ENCODE measurements around the gene RPS16.
A peak's percentile ranks its signal among the peaks of the same experiment; 100 is the strongest.
"Not testable (repeated sequence)": the region's sequence is repeated elsewhere in the genome, so short reads cannot be mapped to it uniquely, and the experiment has no call there.

Gene RPS16

GRCh38 chr19:39435499-39436349, at the start of gene RPS16:
RPS16 (minus strand) TSS chr19:39435949; CDS start chr19:39435895, 54 bp downstream.
- peak; percentile 99 for DNase-seq (ENCODE audit: low spot score)

GRCh38 chr19:39483141-39483540, 47.4 kb upstream of the RPS16 start:
- DNase-seq (ENCODE audit: low spot score): no peak

GRCh38 chr19:39481676-39482075, 45.9 kb upstream of the RPS16 start:
- DNase-seq (ENCODE audit: low spot score): no peak

DNA sequence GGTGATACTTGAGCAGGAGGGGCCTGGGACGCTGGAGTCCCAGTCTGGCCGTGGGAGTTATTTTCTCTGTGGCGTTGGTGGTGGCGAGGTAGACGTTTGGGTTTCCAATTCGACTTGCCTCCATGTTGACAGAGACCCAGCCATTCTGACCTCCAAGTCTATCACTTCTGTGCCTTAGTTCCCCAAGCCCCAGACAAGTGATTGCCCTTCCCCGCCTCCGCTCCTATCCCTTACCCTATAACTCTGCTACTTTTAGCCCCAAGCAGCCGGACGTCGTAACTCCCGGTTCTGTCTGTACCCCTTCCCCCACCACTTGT, 45.4 kb upstream of the RPS16 start:
- no peak for DNase-seq (ENCODE audit: low spot score)

DNA sequence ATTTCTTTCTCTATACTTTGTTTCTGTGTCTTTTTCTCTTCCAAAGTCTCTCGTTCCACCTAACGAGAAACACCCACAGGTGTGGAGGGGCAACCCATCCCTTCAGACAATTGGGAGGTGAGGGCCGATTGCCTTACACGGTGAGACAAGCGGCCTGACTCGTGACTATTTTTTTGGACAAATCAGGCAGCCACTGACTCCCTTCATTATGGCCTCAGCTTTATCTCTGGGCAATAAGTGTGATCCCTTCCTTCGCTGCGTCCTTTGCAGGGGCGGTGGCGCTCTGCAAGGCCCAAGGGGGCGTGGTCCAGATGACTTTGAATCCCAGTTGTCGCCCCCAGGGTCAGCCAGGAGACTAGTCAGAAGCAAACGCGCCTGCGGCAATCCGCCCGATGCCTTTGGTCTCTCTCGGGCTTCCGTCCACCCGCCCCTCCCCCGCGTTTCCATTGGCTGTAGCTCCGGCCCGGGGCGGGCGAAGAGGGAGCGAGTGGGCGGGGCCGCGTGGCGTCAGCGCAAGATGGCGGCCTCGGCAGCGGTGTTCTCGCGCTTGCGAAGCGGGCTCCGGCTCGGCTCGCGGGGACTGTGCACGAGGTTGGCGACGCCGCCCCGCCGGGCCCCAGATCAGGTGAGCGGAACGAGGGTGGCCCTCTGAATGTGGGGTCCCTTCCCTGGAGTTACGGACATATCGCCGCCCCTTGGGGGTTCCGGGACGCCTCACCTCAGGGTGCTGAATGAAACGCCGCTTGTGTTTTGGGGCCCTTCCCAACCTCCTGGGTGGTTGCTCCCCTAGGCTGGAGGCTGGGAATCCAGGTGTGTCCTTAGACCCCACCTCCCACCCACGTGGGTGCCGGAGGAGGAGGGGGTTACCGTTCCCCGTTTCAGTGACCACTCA, 44.8 kb upstream of the RPS16 start, which contains the start of gene TIMM50:
Gene TIMM50 (plus strand): TSS at position 502 of the 892 bp plus-strand sequence. CDS start 16 bp downstream, at position 518.
- DNase-seq (ENCODE audit: low spot score): peak; percentile 98

- DNase-seq (ENCODE audit: low spot score): no peak
Observed at GRCh38 chr19:39479916-39480315, 44.2 kb upstream of the RPS16 start.

DNA sequence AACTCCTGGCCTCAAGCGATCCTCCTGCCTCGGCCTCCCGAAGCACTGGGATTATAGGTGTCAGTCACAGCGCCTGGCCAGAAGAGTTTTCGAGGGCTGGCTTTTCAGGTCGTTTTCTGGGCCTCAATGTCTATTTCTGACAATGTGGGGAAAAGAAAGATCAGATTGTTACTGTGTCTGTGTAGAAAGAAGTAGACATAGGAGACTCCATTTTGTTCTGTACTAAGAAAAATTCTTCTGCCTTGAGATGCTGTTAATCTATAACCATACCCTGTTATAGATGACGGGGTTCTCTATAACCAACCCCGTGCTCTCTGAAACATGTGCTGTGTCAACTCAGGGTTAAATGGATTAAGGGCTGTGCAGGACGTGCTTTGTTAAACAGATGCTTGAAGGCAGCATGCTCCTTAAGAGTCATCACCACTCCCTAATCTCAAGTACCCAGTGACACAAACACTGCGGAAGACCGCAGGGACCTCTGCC, 43.6 kb upstream of the RPS16 start:
- DNase-seq (ENCODE audit: low spot score): not testable (repeated sequence)

- no peak for DNase-seq (ENCODE audit: low spot score)
Observed at GRCh38 chr19:39475748-39476147, 40.0 kb upstream of the RPS16 start.

DNA sequence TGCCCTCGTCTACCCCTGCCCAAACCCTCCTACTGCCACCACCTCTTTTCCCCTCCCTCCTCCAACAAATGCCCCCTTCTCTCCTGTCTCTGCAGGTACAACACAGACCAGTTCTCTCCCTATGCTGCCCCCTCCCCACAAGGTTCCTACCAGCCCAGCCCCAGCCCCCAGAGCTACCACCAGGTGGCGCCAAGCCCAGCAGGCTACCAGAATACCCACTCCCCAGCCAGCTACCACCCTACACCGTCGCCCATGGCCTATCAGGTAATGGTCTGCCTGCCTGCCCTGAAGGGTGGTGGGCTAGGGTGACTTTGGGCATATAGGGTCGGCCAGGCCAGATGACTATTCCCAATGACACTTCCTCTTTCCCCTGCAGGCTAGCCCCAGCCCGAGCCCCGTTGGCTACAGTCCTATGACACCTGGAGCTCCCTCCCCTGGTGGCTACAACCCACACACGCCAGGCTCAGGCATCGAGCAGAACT, 38.4 kb upstream of the RPS16 start:
- DNase-seq (ENCODE audit: low spot score): peak; percentile 27

GRCh38 chr19:39473443-39473960, 37.8 kb upstream of the RPS16 start:
- DNase-seq (ENCODE audit: low spot score): no peak

- no peak for DNase-seq (ENCODE audit: low spot score)
Observed at GRCh38 chr19:39472746-39473442, 37.1 kb upstream of the RPS16 start.

- DNase-seq (ENCODE audit: low spot score): no peak
Observed at GRCh38 chr19:39471756-39472536, 36.2 kb upstream of the RPS16 start.

GRCh38 chr19:39470724-39471339, 35.1 kb upstream of the RPS16 start:
- no peak for DNase-seq (ENCODE audit: low spot score)

DNA sequence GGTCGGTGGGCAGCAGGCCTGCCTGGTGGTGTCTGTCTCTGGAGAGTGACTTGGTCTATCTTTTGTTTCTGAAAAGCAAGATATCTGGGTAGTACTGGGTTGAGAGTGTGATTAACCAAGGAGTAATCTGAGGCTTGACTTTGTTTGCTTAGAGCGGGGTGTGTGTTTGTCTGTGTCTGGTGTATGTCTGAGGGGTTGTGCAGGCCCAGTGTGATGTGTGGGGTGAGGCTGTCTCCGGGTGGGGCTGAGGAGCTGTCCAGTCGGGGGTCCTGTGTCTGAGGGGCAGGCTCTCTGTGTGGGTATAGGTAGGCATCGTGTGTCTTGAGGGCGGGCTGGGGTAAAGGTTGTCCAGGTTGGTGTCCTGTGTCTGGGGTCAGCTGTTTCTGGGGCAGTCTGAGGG, 33.8 kb upstream of the RPS16 start:
- no peak for DNase-seq (ENCODE audit: low spot score)

DNA sequence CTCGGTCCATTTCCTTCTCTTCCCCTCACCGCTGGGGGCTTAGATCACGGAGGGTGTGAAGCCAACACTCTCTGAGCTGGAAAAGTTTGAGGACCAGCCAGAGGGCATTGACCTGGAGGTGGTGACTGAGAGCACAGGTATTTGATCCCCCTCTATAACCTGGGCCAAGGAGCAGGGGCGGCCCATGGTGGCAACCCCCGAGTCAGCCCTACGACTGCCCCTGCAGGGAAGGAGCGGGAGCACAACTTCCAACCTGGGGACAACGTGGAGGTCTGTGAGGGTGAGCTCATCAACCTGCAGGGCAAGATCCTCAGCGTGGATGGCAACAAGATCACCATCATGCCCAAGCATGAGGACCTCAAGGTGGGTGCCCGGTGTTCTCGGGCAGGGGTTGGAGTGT, 33.3 kb upstream of the RPS16 start:
- DNase-seq (ENCODE audit: low spot score): no peak

DNA sequence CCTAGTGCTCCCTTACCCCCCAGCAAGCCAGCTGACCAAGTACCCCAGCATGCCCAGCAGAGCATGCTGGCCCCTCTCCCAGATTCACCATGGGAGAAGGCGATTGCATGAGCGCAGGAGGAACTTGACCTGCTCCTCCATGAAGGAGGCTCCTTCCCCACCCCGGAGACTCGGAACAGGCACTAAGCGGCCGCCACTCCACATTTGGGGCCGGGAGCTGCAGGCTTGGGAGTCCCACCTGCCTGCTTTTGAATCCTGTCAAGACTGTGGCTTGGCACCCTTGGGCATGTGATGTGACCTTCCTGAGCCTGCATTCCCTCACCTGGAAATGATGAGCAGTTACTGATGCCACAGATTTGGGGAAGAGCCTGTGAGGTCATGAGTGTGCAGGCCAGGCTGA, 32.2 kb upstream of the RPS16 start:
- no peak for DNase-seq (ENCODE audit: low spot score)

GRCh38 chr19:39465956-39466747, 30.4 kb upstream of the RPS16 start:
- no peak for DNase-seq (ENCODE audit: low spot score)

DNA sequence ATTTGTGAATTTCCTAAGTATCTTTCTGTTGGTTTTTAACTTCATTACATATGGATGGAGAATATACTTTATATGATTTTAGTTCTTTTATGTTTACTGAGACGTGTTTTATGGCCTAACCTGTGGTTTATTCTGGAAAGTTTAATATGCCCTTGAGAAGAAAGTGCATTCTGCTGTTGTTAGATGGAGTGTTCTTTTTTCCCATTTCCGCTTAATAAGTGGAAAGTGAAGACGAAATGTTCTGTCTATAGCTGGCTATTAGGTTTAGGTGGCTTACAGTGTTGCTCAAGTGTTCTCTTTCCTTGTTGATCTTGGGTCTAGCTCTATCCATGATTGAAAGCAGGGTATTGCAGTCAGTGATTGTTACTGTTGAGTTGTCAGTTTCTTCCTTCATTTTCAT, 27.7 kb upstream of the RPS16 start:
- no peak for DNase-seq (ENCODE audit: low spot score)

- DNase-seq (ENCODE audit: low spot score): not testable (repeated sequence)
Observed at GRCh38 chr19:39451257-39451656, 15.5 kb upstream of the RPS16 start.
